SU-DHL-6 (cell line): ENCODE measurements around the gene SUPT3H.

Source experiments
- H2AFZ ChIP-seq: fragments of 200-600 bp; sonication (generic); 2 replicates; pipeline ENCODE4 v1.6.1; 2014; ENCODE audit warnings: low read depth, mild to moderate bottlenecking, moderate library complexity, mixed read lengths, antibody characterized with exemption, low read length; ENCODE audit not compliant: severe bottlenecking
- H3F3A ChIP-seq: fragments of 200-600 bp; shearing (Covaris generic); 2 replicates; pipeline ENCODE4 v1.6.0; 2016; ENCODE audit warnings: antibody characterized with exemption, mild to moderate bottlenecking; ENCODE audit not compliant: insufficient read depth
- H3K27ac ChIP-seq: fragments of 200-600 bp; sonication (generic); 2 replicates; pipeline ENCODE4 v1.5.1; 2016; ENCODE audit warnings: low read depth, mild to moderate bottlenecking, low read length, moderate library complexity, mixed read lengths
- H3K27me3 ChIP-seq: fragments of 200-600 bp; sonication (generic), shearing (Covaris generic); 2 replicates; pipeline ENCODE4 v1.6.0; 2014; ENCODE audit warnings: mild to moderate bottlenecking, low read length
- H3K36me3 ChIP-seq: fragments of 200-600 bp; sonication (generic); 2 replicates; pipeline ENCODE4 v1.6.1; 2014; ENCODE audit warnings: mild to moderate bottlenecking, low read length, mixed read lengths
- H3K4me2 ChIP-seq: fragments of 300-600, 200-600 bp; shearing (Covaris generic), sonication (generic); 2 replicates; pipeline ENCODE4 v1.6.0; 2014; ENCODE audit warnings: low read length, low read depth, mild to moderate bottlenecking; ENCODE audit not compliant: poor library complexity, severe bottlenecking
- H3K4me3 ChIP-seq: fragments of 200-600 bp; sonication (generic); 2 replicates; pipeline ENCODE4 v1.5.1; 2014; ENCODE audit warnings: antibody characterized with exemption, low read length, mild to moderate bottlenecking, mixed read lengths; ENCODE audit not compliant: insufficient read depth, poor library complexity, severe bottlenecking
- H3K79me2 ChIP-seq: fragments of 200-600 bp; sonication (generic); 2 replicates; pipeline ENCODE4 v1.6.1; 2014; ENCODE audit warnings: mild to moderate bottlenecking, low read length, moderate library complexity; ENCODE audit not compliant: insufficient read depth
- H3K9ac ChIP-seq: fragments of 200-600 bp; sonication (generic); 2 replicates; pipeline ENCODE4 v1.7.0; 2014; ENCODE audit warnings: mild to moderate bottlenecking, low read length
- H3K9me2 ChIP-seq: fragments of 200-600 bp; sonication (generic); replicated peaks from 2 replicates; pipeline ENCODE4 v1.6.1; 2014; ENCODE audit warnings: low read length; ENCODE audit not compliant: insufficient read depth
- H3K9me3 ChIP-seq: fragments of 200-600 bp; sonication (generic); 2 replicates; pipeline ENCODE4 v1.6.1; 2014; ENCODE audit warnings: low read length, mixed read lengths; ENCODE audit not compliant: insufficient read depth
- H4K20me1 ChIP-seq: fragments of 200-600 bp; sonication (generic); 2 replicates; pipeline ENCODE4 v1.6.1; 2014; ENCODE audit warnings: low read depth, mild to moderate bottlenecking, antibody characterized with exemption, low read length, moderate library complexity, mixed read lengths
- EZH2phosphoT487 ChIP-seq: fragments of 200-600 bp; sonication (generic), shearing (Covaris generic); conservative IDR thresholded peaks from 2 replicates; pipeline ENCODE4 v1.6.1; 2018; ENCODE audit warnings: mild to moderate bottlenecking, antibody characterized with exemption, low read length, moderate library complexity, mixed read lengths
- TF ChIP-seq, protein P1 (sequence below): fragments of 200-600 bp; sonication (generic); IDR thresholded peaks from one replicate; pipeline ENCODE4 v1.5.1; 2017; ENCODE audit warnings: antibody characterized with exemption, mild to moderate bottlenecking, low read length, moderate library complexity; ENCODE audit not compliant: insufficient read depth, poor library complexity, severe bottlenecking

Gene SUPT3H

GRCh38 chr6:45421709-45422502 lies 44.2 kb upstream of the SUPT3H start:
- no peak for TF ChIP-seq EZH2phosphoT487
- TF ChIP-seq, protein P1, sequence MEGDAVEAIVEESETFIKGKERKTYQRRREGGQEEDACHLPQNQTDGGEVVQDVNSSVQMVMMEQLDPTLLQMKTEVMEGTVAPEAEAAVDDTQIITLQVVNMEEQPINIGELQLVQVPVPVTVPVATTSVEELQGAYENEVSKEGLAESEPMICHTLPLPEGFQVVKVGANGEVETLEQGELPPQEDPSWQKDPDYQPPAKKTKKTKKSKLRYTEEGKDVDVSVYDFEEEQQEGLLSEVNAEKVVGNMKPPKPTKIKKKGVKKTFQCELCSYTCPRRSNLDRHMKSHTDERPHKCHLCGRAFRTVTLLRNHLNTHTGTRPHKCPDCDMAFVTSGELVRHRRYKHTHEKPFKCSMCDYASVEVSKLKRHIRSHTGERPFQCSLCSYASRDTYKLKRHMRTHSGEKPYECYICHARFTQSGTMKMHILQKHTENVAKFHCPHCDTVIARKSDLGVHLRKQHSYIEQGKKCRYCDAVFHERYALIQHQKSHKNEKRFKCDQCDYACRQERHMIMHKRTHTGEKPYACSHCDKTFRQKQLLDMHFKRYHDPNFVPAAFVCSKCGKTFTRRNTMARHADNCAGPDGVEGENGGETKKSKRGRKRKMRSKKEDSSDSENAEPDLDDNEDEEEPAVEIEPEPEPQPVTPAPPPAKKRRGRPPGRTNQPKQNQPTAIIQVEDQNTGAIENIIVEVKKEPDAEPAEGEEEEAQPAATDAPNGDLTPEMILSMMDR = peak; percentile 24
- Histone ChIP-seq H3K4me3 (peak overlapping the region; percentile 60), H3K9ac (peak overlapping the region; percentile 64), H3K9me2 (no peaks in the 10 kb centered on the region), H3K27me3 (no peaks in the 10 kb centered on the region), H3K79me2 (0 out of 2 replicates have a peak, but pooled peaks cover 4% of the 10 kb centered on the region), H3K9me3 (no peaks in the 10 kb centered on the region), H2AFZ (peak overlapping the region; percentile 89), H3K4me2 (peak overlapping the region; percentile 89), H3F3A (peaks cover 27% of the 10 kb centered on the region), H3K27ac (peak overlapping the region; percentile 84), H4K20me1 (0 out of 2 replicates have a peak, but pooled peaks cover 4% of the 10 kb centered on the region), H3K36me3 (no peaks in the 10 kb centered on the region)

GRCh38 chr6:45420909-45421708 lies 43.4 kb upstream of the SUPT3H start:
- no peaks in the 10 kb centered on the region for H3K9me2 ChIP-seq
- 0 out of 2 replicates have a peak overlapping the region, but pooled peaks have one; percentile 25 for H3K27ac ChIP-seq
- H3F3A ChIP-seq = peaks cover 19% of the 10 kb centered on the region
- peak overlapping the region; percentile 89 for H2AFZ ChIP-seq
- H4K20me1 ChIP-seq = 0 out of 2 replicates have a peak, but pooled peaks cover 4% of the 10 kb centered on the region
- H3K9ac ChIP-seq = peak overlapping the region; percentile 64
- 0 out of 2 replicates have a peak, but pooled peaks cover 4% of the 10 kb centered on the region for H3K79me2 ChIP-seq
- no peaks in the 10 kb centered on the region for H3K36me3 ChIP-seq
- no peaks in the 10 kb centered on the region for H3K27me3 ChIP-seq
- no peaks in the 10 kb centered on the region for H3K9me3 ChIP-seq
- H3K4me3 ChIP-seq = peak overlapping the region; percentile 60
- peak overlapping the region; percentile 89 for H3K4me2 ChIP-seq
- TF ChIP-seq EZH2phosphoT487 = 0 out of 2 replicates have a peak, but pooled peaks have one; percentile 15
- TF ChIP-seq, protein P1 = no peak

GRCh38 chr6:45420083-45420908 lies 42.6 kb upstream of the SUPT3H start:
- no peak for TF ChIP-seq EZH2phosphoT487
- TF ChIP-seq, protein P1 = no peak
- Histone ChIP-seq H3K4me3 (no peak overlapping the region), H3K79me2 (0 out of 2 replicates have a peak, but pooled peaks cover 4% of the 10 kb centered on the region), H3K9ac (no peak overlapping the region), H3K9me3 (no peaks in the 10 kb centered on the region), H3K9me2 (no peaks in the 10 kb centered on the region), H3F3A (peaks cover 11% of the 10 kb centered on the region), H3K27ac (no peak overlapping the region), H3K4me2 (peak overlapping the region; percentile 89), H2AFZ (no peak overlapping the region), H4K20me1 (0 out of 2 replicates have a peak, but pooled peaks cover 4% of the 10 kb centered on the region), H3K27me3 (no peaks in the 10 kb centered on the region), H3K36me3 (no peaks in the 10 kb centered on the region)
